GM19372 (cell line): ENCODE data around the gene RILPL2.
"Not testable (repeated sequence)": the region's sequence is repeated elsewhere in the genome, so short reads cannot be mapped to it uniquely, and the experiment has no call there.

Source experiments
- ATAC-seq: cut with Tn5 transposase; IDR thresholded peaks from one replicate; pipeline ENCODE4 v1.9.1; 2021; ENCODE audit warnings: mild to moderate bottlenecking, low read depth, moderate library complexity; ENCODE audit not compliant: unreplicated experiment

Gene RILPL2, protein sequence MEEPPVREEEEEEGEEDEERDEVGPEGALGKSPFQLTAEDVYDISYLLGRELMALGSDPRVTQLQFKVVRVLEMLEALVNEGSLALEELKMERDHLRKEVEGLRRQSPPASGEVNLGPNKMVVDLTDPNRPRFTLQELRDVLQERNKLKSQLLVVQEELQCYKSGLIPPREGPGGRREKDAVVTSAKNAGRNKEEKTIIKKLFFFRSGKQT

DNA sequence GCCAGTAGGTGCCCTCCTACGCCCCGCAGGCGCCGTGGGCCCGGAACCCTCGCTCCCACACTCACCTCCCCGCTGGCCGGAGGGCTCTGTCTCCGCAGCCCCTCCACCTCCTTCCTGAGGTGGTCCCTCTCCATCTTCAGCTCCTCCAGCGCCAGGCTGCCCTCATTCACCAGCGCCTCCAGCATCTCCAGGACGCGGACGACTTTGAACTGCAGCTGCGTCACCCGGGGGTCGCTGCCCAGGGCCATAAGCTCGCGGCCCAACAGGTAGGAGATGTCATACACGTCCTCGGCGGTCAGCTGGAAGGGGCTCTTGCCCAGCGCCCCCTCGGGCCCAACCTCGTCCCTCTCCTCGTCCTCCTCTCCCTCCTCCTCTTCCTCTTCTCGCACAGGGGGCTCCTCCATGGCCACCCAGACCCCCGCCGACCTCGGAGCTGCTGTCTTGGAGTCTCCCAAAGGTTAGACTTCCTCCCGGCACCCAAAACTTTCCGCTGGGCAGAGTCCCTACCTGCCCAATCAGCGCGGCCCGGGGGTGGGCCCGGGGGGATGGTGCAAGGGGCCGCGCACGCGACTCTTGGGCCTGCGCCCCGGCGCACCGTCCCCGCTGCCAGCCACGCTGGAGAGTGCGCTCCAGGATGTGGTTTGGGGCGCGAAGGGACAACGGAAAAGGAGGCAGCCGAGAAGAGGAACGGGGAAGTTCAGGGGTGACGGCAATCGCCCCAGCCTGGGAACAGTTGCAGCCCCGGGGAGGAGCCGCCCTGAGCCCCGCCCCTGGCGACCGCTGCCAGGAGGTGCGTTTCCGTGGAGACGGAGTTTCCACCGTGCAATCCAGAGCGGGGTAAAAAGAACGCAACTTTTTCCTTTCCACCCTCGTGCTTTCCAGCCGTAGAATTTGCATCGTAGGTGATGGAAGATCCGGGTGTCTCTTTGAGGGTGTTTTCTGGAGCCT, at the start of gene RILPL2:
Gene RILPL2, minus strand, starts transcription at position 668 of the 948 bp plus-strand sequence. Its CDS starts 264 bp downstream, at position 404.
- peak; percentile 73 for ATAC-seq

DNA sequence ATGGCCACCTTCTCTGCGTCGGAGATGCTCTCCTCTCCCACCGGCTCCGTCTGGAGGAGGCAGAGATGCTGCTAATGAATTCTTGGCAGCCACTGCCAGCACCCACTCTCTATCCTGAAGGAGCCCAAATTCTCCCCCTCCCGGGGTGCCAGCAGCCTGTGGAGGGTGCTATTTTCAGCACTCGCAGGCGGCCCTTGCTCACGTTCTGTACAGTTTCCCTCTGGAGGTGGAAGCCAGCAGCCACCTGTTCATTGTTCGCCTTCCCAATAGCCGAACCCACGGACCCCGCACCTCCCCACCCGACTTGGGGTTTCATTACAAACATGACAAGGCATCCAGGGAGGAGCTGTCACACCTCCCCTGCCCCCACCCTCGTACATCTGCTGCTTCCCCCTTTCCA, 49.3 kb upstream of the RILPL2 start:
- no peak for ATAC-seq

DNA sequence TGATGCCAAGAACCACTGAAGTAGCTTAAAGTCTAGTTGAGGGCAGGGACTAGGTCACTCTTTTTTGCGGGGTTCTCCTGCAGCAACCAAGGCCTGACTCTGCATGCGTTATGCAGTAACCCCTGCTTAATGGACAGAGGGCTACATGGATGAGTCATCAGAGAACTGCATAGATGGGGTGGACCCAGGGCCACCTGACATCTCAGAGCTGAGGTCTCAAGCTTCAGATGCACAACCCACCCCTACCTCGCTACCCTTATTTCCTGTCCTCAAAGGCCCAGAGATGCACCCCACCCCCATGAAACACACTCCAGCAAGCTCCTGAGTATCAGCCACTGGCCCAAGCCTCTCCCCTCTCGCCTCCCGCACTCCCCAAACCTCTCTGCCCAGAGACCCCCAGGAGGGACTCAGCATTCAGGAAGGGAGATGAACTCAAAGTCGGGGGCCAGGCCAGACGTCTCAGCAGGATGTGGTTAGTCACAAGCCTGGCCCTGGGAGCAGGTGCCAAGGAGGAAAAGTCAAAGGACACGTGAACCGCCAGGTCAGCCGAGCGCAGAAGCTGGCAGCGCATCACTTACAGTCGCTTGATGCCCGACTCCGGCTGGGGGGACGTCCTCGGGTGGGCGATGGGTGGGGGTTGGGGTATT, 47.2 kb upstream of the RILPL2 start:
- ATAC-seq = no peak

DNA sequence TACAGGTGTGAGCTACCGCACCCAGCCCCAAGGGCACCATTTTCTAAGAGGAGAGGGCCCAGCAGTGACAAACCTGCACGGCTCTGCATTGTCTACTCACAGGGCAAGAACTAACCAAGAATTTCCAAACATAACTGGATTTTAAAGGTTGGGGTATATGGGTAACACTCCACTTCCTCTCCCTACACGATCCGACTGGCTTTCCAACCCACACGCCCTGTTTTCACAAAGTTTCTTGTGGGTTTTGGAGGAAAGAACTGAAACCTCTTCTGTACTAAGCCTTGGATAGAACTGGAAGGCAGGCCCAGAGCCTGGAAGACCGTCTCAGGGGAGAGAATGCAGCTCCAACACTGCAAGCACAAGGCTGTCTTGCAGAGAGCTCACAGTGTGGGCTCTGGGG, 46.4 kb upstream of the RILPL2 start:
- no peak for ATAC-seq

DNA sequence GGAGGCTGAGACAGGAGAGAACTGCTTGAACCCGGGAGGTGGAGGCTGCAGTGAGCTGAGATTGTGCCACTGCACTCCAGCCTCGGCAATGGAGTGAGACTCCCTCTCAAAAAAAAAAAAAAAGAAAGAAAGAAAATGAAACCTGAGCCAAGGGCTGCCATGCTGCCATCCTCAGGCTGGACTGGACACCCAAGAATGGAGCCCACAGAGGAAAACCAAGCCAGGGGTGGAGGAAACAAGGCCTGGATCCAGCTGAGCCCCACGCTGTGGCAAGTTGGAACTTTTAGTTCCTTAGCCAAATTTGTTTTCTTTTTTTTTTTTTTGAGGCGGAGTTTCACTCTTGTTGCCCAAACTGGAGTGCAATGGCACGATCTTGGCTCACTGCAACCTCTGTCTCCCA, 44.8 kb upstream of the RILPL2 start:
- ATAC-seq = not testable (repeated sequence)

DNA sequence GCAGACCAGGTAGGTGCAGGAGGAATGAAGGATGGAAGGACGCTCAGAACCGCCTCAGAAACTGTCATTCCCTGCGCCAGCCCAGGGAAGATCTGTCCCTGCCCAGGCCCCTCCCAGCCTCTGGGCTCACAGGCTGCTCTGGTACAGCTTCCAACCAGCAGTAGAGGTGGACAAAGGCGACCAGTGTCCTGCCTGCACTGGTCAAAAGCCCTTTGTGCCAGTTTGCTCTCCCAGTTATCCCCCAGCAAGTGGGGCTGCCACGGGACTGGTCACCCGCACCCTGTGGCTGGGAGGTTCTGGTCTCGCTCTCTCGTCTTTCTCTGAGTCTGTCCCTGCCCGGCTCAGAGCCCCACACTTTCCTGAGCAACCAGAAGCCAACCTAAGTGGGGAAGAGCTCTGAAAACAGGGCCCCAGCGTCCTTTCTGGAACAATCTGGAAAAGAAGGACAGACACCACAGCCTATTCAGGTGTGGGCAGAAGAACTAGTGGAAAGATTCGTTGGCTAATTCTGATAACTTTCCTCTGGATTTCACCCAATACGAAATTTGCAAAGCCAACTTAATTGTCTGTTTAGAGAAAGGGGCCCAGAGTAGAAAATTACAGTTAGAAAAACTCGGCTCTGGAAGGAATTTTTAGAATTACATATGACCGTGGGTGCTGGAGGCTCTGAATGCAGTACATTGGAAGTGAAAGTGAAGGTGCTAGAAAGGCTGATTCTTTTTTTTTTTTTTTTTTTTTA, 43.1 kb upstream of the RILPL2 start:
- no peak for ATAC-seq

DNA sequence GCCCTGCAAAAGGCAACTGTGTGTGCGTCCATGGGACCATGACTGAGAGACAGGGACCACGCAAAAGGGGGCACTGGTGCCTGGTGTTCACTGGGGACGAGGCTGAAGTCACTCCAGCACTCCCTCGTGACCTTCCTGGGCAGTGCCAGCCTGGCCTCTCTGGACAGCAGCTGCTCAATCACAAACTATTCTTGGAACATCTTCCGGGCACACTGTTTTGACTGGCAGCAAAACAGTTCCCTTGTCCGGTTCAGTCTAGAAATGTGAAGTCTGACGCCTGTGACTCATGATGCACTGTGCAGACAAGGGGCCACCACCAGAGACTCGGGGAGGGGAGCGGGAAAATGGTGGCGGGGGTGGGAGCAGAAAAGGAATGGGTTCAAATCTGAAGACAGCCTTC, 42.3 kb upstream of the RILPL2 start:
- no peak for ATAC-seq

DNA sequence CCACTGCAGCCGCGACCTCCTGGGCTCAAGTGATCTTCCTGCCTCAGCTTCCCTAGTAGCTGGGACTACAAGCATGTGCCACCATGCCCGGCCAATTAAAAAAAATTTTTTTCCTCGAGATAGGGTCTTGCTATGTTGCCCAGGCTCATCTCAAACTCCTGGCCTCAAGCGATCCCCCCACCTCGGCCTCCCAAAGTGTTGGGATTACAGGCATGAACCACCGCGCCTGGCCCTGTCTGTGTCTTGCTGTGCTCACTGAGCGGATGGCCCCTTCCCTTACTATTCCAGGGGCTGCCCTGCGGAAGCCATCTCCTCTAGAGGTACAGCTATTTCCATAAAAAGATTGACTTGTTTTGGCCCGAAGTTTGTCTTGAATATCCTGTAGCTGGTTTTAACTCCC, 41.6 kb upstream of the RILPL2 start:
- no peak for ATAC-seq

DNA sequence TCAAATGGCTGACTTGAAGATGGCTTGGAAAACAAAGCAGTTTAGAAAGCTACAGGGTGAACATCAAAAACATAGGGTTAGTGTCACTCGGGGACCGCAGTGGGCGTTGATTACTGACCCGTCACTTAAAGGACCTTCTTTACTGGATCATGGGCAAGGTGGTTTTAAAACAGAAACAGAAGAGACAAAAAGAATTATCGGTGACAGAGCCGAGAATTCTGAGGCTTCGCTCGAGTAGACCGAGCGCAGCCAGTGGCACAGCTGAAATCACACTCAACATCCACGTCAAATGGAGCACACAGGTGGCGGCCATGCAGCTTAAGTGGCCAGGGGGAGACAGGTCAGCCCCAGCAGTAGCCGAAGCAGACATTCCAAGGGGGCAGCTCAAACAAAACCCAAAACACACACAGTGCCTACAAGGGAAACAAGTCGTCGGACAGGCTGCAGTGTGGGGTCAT, 38.8 kb upstream of the RILPL2 start:
- ATAC-seq = no peak

DNA sequence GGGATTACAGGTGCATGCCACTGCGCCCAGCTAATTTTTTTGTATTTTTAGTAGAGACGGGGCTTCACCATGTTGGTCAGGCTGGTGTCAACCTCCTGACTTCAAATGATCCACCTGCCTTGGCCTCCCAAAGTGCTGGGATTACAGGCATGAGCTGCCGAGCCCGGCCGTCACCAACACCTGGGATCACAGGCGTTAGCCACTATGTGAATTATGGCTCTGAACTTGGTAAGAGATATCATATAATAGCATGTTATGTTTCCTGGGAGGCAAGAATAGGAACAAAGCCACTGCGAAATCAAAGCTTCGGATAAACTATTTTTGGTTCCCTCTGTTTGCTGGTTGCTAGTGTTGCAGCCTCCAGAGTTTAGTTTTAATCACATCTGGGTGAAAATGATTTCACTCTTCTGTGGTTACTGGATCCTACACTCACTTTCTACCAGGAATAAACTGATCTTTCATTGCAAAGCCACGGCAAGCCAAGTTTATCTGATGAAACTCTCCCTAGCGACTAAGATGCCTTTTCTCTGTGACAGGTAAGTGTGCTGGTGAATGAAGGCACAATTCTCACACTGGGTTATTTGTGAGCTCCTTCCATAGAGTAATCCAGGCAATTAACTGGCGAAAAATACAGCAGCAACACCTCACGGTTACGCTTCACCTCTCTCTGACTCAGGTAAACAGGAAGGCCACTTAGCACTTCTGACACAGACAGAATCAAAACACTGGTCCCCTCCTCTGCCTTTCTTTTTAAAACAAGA, 38.2 kb upstream of the RILPL2 start:
- ATAC-seq = no peak

DNA sequence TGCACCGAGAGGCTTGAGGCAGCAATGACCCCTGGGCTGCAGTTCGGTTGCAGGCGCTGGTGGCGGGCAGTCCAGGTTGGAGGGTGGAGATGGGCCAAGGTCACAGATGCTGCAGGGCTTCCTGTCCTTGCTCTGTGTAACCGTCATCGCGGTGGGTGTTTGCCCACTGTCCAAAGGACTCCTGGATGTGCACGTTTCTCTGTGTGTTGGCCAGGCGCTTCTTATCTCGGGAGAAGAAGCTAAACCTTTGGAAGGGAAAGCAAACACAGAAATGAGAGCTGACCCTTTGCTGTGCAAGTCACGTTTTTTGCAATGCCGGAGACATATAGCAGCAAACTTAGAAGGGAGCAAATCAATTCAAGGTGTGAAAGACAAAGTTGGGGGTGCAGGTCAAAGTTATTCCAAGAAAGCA, 36.0 kb upstream of the RILPL2 start:
- ATAC-seq = no peak

DNA sequence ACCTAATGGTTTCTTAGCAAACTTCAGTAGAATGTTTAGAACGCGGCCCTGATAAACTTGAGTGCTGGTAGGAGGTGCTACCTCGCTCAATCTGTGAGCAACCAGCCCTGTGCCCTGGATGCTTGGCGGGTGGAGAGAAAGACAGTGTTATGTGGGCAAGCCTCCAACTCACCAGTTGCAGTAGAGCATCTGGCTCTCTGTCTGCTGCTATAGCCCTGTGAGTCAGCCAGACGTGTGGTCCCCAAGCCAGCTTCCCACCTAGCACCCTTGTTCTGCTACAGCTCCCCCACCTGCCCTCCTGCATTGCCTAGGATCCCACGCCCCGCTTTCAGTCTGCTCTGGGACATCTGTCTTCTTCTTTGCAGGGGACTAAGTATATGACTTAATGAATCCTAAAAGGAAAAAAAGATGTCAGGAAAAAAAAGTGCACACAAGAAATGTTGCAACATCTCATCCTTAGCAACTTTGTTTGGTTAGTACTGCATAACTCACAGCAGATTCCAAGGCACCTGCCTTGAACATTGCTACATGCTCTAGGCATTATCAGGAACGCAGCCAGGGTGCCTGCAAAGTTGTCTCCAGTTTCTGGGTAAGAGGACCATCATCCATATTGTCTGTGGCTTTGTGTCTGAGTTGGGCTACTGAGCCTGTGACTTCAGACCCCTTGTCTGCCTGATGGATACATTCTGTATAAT, 35.0 kb upstream of the RILPL2 start:
- no peak for ATAC-seq

DNA sequence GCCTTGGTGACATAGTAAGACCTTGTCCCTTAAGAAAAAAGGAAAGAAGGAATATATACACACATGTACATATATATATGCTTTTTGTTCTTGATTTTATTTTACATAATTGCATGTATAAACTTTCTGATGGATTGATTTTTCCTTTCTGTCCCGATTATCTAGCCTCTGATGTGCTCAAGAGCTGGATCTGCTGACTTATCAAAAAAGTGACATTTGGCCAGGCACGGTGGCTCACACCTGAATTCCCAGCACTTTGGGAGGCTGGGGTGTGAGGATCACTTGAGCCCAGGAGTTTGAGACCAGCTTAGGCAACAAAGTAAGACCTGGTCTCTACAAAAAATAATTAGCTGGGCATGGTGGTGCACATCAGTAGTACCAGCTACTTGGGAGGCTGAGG, 33.5 kb upstream of the RILPL2 start:
- ATAC-seq = no peak

DNA sequence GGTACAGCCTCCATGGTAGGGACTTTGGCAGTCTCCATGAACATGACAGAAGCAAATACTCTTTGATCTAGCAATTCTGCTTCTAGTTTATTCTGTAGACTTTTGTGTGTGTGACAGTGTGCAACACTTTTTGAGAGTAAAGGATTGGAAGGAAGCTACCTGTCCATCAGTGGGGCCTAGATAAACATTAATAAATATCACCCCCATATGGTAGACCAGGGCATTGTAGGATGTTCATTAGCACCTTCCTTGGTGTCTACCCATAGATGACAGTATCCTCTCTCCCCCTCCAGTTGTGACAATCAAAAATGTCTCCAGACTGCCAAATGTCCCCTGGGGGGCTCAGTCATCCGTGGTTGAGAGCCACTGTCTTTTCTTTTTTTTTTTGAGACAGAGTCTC, 32.3 kb upstream of the RILPL2 start:
- no peak for ATAC-seq

DNA sequence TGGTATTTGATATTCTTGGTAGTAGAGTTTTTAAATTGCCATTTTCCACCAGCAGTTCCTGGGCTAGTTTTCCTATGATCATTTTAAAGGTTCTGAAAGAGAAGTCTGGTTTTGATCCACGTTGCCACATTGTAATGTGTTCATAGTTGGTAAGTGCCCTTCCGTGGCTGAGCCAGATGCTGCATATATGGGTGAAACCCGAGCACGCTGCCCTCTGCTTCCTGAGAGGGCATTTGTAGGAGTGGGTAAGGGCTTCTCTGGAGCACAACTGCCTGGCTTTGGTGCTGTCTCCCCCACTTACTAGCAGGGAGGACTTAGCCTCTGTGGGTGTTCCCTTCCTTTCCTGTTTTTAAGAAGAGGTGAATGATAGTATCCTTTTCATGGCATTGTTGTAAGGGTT, 28.6 kb upstream of the RILPL2 start:
- ATAC-seq = no peak

DNA sequence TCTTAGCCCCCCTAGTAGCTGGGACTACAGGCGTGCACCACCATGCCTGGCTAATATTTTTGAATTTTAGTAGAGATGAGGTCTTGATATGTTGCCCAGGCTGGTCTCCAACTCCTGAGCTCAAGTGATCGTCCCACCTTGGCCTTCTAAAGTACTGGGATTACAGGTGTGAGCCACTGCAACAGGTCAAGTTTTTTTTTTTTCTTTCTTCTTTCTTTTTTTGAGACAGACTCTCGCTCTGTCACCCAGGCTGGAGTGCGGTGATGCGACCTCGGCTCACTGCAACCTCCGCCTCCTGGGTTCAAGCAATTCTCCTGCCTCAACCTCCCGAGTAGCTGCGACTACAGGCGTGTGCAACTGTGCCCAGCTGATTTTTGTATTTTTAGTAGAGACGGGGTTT, 26.7 kb upstream of the RILPL2 start:
- ATAC-seq = not testable (repeated sequence)

DNA sequence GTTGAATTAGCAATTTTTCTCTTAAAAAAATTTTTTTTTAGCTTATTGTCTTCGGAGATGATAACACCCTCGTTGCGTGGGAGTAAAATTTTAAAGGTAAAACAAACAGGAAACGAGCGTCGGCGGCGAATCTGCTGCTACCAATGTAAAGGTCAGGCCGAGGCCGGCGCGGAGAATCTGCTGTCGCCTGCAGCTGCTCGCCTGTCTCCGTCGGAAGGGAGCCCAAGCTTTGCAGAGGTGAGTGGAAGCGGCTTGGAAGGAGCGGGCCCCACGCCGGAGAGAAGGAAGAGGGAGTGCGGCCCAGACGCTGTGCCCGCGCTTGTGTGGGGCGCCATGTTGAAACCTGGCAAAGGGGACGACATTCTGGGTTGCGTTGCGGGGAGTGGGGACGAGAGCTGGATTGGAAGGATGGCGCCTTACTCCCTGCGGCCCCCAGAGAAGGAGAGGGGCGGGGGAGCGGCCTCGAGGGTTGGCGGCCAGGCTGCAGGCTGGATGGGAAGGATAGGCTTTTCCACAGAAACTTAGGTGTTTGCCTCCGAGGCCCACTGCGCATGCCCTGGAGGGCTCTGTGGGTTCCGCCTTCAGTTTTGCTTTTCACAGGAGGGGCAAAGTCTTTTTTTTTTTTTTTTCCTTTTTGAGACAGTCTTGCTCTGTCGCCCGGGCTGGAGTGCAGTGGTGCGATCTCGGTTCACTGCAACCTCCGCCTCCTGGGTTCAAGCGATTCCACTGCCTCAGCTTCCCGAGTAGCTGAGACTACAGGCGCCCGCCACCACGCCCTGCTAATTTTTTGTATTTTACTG, 21.7 kb upstream of the RILPL2 start, which contains the start of gene SNRNP35:
Gene SNRNP35, plus strand, starts transcription at position 160 of the 800 bp plus-strand sequence. CDS start 7,402 bp downstream, outside the sequence.
- peak; percentile 55 for ATAC-seq

DNA sequence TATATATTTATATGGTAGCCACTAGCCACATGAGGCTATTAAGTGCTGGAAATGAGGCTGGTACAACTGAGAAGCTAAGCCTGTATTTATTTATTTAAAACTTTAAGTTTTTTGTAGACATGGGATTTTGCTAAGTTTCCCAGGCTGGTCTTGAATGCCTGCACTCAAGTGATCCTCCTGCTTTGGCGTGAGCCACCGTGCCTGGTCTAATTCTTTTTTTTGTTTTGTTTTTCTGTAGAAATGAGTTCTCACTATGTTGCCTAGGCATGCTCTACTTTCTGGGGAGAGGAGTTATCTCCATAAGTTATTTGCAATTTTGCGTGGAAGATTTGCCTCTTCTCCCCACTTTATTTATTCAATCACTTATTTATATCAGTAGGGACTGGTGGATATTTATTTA, 16.7 kb upstream of the RILPL2 start:
- ATAC-seq = no peak

DNA sequence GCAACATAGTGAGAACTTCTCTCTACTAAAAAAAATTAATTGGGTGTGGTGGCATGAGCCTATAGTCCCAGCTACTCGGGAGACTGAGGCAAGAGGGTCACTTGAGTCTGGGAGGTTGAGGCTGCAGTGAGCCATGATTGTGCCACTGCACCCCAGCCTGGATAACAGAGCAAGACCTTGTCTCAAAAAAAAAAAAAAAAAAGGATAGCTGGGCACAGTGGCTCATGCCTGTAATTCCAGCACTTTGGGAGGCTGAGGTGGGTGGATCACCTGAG, 15.7 kb upstream of the RILPL2 start:
- ATAC-seq = not testable (repeated sequence)
